HG02571 (cell line): ENCODE measurements around the gene AP1S2.
A peak's percentile ranks its signal among the peaks of the same experiment; 100 is the strongest.
"Not testable (repeated sequence)": the region's sequence is repeated elsewhere in the genome, so short reads cannot be mapped to it uniquely, and the experiment has no call there.

Experiments
- ATAC-seq: cut with Tn5 transposase; IDR thresholded peaks from one replicate; pipeline ENCODE4 v1.9.1; 2021; ENCODE audit warnings: mild to moderate bottlenecking, moderate library complexity; ENCODE audit not compliant: unreplicated experiment

Gene AP1S2

DNA sequence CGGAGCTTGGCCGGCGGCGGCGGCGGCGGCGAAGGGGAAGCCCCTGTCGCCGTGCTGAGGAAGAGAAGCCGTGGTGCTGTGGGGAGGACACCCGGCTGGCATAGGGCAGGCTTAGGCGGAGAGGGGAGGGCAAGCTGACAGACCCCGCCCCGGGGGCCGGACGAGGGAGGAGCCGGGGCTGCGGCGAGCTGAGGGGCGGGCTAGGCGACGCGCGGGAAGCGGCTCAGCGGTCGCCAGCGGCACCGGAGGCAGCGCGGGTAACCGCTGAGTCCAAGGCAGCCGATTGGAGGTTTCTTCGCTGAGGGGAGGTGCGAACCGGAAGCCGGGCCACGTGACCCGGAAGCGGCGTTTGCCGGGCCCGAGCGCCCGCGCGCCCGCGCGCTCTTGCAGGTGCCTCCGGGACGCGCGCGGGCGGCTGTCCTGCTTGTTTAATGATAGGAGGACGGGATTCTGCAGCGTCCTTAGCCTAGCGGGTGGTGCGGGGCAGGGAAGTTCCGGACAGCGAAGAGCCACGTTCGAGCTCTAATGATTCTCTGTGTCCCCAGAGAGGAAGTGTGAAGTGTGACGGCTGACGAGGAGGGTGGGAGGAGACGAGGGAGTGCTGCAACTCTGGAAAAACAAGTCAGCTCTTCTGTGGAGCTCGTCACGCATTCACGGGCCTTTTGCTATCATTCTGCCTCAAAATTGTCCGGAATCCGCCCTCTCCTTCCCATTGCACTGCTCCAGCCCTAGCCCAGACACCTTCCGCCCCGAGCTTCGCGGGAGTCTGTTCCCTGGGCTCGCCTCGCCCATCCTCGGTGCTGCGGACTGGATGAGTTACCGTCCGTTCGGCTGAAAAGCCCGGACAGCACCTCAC is at the start of gene AP1S2:
TSS of gene AP1S2 (minus strand) at position 102 of the 856 bp plus-strand sequence. CDS start 2,289 bp downstream, outside the sequence.
- peak; percentile 96 for ATAC-seq

DNA sequence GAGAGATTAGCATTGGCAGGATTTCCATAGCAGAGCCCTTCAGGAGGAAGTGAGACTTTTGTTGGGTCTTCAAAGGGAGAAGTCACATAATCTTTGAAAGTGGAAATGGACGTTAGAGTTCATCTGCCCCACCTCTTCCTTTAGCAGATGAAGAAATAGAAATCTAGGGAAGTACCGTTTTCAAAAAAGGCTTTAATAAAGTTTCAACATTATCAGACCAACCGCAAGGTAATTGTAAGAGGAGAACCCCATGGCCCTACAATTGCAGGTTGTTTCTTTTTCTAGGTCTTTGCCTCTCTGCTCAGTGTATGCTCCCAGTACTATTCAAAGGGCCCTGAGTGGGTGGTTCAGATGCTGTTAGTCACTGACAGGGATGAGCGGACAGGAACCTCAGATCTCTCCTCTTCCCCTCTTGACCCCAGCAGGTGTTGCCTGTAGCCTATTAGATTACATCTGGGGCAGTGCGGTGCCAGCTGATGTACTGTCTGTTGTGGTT is 48.6 kb upstream of the AP1S2 start:
- peak; percentile 92 for ATAC-seq

DNA sequence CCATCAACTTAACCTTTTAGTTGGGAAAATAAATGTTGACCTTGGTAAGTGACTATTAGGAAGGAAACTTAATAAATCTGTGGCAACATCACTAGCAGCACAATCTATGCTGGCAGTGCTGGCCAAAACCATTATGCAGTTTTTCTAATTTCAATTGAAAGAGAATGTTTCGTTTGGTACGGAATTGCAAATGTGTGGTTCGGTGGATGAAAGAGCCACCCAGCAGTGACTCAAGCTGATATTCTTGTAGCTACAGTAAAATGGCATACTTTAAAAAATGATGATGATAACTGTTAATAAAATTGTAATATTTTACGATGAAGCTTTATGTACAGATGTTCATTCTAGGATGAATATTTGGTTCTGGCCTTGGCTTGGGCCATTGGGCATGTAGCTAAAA is 40.7 kb upstream of the AP1S2 start:
- ATAC-seq: no peak

DNA sequence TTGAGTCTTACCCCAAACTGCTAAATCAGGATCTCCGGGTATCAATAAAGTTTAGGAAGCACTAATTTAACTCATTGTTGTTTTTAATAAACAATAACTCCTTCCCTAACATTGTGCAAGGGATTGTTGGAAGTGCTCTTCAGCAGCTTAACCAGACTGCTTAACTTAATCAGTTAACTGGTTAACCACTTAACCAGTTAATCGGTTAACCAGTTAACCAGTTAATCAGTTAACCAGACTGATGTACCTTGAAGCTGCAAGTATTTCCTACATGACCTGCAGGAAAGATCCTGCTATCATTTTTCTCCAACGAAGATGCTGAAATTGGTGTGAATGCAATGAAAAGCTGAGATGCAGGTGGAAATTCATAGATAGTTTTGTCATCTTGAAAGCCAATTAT is 40.1 kb upstream of the AP1S2 start:
- no peak for ATAC-seq

DNA sequence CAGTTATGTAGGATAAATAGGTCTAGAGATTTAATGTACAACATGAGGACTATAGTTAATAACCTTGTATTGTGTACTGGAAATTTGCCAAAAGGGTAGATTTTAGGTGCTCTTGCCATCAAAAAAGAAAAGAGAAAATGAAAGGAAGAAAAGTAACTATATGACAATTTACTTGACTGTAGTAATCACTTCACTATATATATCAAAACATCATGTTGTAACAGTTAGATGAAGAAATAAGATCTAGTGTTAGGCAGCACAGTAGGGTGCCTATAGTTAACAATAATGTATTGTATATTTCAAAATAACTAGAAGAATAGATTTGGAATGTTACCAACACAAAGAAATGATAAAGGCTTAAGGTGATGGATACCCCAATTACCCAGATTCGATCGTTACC is 35.9 kb upstream of the AP1S2 start:
- no peak for ATAC-seq

DNA sequence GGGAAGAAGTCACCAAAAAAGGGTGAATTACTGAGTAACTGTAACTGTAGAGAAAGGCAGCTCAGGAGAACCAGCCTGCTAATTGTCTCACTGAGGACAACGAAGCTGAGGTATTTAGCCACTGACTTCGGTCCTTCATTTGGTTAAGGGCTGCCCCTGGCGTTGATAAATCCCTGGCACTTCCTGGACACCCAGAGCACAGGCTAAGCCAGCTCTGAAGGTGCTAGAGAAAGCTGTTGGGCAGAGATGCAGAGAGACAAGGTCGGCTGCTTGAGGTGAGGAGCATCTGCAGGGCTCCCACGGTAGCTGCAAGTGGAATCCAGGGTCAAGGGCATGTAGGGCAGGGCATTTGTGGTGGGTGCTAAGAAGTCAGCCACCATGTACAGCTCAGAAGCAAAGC is 33.4 kb upstream of the AP1S2 start:
- no peak for ATAC-seq

DNA sequence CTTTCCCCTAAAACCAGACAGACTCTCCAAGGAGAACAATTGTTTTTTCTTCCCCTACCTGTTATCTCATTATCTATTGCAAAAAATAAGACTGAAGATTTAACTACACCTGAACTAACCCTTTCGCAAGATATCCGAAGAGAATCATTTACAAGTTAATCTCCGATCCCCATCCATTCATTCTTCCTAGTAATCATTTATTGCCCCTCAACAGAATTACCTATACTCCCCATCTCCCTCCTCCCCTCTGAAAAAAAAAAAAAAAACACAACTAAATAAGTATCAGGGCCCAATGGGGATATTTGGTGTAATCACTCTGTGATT is 28.9 kb upstream of the AP1S2 start:
- no peak for ATAC-seq

DNA sequence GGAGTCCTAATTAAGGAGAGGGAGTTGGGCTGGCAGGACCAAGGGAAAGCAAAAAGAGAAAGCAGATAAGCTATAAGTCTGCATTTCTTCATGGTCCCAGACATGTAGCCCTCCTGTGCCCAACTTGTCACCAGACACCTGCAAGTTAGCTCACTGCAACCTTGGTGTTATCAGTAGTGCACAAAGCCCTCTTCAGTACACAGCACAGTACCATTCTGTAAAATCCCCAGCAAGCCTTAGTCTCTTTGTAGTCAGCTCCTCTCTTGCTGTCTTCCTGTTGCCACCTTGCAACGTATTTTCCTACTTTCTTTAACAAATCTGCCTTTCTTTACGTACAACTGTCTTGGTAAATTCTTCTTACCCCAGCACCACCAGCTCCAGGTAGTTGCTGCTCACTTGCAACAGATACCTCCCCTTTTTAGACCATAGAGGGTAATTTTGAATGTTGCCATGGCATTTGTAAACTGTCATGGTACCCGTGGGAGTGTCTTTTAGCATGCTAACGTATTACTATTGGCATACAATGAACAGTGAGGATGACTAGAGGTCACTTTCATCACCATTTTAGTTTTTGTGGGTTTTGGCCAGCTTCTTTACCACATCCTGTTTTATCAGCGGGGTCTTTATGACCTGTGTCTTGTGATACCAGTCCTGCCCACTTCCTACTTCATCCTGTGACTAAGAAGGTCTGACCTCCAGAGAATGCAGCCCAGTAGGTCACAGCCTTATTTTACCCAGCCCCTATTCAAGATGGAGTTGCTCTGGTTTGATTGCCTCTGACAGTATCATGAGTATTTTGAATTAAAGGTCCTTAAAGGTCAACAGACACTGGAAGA is 28.3 kb upstream of the AP1S2 start:
- peak; percentile 71 for ATAC-seq

DNA sequence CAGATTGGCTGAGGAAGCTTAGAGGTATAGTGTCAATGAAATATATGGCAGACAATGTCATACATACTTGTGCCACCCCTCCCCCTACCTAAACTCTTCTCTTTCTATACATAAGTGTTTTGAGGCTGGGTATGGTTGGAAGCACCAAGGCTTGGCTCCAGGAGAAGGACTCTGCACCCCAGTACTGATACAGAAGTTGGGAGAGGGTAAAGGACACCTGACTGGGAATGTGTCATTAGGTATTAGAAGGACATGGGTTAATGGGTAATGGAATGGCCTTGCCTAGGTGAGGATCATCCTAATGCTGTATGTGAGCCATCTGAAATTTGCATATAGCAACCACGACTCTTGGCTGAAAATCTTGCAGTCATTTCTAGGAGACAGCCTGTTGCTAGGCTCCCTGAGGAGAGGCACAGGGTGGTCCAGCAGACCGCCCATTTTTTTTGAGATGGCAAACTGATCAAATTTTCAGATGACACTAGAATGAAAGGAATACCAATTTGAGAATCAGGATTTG is 26.8 kb upstream of the AP1S2 start:
- no peak for ATAC-seq

DNA sequence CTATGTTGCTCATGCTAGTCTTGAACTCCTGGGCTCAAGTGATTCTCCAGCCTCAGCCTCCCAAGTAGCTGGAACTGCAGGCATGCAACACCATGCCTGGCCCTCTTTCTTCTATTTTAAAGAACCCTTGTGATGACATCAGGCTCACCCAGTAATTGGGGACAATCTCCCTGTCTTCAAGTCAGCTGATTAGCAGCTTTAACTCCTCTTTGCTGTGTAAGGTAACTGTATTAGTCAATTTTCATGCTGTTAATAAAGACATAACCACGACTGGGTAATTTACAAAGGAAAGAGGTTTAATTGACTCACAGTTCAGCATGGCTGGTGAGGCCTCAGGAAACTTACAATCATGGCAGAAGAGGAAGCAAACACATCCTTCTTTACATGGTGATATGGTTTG is 23.3 kb upstream of the AP1S2 start:
- ATAC-seq: not testable (repeated sequence)

DNA sequence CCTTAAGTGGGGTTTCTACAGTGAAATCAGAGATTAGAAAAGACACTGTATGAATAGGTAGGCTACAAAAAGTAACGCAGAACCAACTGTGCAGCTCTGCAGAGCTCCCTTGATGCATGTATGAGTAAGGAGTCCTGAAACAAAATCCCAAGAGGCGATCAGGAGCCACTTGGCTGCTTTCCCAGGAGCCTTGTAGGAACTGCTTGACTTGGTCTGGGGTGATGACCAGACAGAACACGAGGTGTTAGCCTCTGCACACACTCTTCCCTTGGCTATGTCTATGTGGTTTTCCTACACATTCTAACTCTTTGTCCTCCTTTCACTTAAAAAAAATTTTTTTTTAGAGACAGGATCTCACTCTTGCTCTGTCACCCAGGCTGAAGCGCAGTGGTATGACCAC is 22.8 kb upstream of the AP1S2 start:
- ATAC-seq: no peak

DNA sequence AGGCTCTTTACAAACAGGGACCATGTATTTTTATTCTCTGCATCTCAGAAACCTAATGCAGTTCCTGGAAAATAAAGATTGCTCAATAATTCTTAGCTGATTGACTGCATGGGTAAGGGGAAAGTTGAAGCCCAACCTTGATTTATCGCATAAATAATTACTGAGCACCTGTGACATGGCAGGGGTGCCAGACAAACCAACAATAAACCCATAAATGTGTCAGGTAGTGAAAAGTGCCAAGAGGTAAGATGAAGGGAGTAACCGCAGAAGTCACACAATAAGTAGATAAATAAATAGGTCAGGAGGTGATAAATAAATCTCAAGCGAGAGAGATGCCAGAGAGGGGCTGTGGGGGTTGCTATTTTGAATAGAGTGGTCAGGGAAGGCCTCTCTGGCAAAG is 20.1 kb upstream of the AP1S2 start:
- no peak for ATAC-seq

DNA sequence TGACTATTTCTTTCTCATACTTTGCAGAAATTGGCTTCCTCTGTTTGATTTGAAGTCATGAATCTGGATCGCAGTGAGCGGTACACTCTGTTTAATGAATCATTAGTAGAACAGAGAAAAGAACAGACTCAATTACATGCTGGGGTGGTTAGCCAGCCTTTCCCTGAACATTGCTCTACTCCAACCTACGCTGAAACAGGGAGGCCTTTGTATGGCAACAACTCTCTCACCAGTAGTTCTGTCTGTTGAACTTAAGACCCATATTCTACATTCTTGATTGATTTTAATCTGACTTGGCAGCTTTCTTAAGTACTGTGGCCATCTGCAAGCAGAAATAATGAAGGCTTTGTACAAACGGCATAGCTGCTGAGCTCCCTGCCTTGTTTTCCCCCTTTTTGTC is 19.0 kb upstream of the AP1S2 start:
- no peak for ATAC-seq

DNA sequence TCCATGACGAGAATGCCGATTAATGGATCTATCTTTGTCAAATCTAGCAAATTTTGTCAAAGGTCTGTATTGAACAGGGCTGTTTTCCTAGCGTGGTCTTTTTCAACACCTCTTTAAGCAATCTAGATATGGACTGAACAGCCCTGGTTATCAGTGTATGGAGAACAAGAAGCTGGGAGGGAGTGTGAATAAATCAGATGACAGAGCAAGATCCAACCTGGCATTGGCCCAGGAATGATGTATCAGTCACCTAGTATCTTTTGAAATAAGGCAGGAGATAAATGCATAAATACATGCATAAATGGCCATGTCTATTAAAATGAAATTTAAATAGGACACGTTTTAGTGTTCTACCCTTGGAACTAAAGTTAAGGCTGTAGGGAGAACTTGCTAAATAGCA is 15.7 kb upstream of the AP1S2 start:
- no peak for ATAC-seq

DNA sequence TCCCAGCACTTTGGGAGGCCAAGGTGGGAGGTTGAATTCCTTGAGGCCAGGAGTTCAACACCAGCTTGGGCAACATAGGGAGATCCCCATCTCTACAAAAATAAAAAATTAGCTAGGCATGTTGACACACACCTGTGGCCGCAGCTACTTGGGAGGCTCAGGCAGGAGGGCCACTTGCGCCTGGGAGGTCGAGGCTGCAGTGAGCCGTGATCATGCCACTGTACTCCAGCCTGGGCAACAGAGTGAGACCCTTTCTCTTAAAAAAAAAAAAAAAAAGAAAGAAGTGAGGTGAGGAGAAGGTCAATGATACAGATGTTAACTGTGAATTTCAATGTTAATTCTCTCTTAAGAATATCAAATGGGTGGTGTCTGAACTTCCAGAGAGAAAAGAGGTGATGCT is 15.1 kb upstream of the AP1S2 start:
- no peak for ATAC-seq

DNA sequence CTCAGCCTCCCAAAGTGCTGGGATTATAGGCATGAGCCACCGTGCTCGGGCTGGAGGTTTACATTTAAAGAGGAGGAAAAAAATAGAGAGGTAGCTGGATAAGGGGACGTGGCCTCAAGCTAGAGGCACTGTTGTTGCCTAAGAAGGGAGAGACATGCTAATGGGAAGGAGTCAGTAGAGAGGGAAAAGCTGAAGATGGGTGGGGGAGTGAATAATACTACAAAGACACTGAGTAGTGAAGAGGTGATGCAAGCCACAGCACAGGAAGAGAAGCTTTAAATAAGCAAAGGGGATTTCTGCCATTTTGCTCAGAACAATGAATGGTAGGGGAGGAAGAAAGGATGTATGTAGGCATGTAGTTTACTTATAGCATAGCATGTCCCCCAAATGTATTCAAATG is 11.5 kb upstream of the AP1S2 start:
- no peak for ATAC-seq

DNA sequence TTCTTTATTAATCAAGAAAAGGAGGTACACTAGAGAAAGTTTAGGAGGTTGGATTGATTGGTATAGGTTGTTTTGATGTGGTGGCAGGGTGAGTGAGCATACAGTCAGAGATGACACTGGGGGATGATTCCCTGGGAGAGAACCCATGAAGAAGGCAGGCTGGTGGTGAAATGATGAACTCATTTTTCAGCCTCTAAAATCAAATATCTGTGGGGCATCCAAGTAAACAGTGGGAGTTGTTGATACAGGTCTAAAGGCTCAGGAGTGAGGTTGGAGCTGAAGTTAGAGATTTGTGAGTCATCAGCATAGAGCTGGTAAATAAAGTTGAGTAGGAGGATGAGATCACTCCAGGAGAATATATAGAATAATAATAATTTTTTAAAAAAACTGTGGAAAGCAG is 10.0 kb upstream of the AP1S2 start:
- no peak for ATAC-seq

DNA sequence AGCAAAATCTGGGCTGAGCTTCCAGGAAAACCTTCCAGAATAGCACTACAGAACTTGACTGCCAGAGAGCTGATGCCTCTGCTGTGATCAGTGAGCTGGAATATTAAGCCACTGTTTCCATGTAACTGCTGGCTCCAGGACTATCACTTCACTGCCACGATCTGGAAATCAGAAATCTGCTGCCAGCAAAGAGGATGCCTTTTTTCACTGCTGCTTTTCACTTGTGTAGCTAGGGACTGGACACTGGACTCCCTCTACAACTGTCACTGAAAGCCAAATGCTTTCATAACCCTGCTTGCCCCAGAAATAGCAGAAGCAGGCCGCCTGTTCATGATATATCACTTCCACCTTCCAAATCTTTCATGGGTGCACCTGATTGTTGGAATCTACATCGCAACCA is 9.4 kb upstream of the AP1S2 start:
- no peak for ATAC-seq

DNA sequence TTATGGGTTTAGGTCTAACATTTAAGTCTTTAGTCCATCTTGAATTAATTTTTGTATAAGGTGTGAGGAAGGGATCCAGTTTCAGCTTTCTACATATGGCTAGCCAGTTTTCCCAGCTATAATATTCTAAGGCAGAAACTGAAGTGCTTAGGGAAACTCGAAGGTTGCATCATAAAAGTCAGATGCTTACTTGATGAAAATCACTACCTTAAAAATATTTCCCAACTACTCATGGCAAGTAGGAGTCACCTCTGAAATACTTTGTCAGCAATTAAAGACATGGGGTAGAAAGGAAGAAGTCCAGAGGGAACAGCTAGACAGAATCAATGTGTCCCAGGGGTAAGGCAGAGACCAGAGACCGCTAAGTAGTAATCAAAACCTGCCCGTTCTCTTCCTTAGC is 6.3 kb upstream of the AP1S2 start:
- no peak for ATAC-seq

DNA sequence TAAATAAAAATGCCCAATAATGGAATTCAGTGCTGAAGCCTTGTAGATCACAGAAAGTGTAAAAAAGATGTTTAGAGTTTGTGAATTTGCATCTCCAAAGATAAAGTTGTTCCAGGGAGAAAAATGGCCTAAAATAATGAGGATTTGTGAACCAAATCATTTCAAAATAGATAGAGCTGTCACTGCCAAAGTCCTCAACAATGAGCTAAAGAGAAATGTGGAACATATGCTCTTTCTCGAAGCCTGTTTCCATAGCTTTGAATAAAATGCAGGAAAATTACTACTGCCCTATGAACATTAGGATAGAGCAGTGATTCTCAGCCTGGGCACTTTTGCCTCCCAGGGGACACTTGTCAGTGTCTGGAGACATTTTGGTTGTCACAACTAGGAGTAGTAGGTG is 3.4 kb upstream of the AP1S2 start:
- ATAC-seq: no peak

DNA sequence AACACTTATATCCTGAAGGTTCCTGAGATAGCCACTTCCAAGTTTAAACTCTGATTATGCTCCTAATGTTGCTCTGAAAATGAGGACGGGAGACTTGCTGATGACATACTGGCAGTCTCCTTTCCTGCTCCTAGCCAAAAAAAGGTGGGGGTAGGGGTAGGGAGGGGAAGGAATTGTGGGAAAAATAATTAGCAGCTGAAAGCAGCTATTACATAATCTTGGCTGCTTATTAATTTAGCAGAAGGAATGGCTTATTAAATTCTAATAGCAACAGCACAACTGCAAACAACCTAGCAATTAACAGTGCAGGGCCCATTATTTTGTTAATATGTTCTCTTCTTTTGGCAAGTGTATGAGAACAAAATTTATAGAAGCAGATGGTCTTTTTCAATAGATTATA is 2.0 kb upstream of the AP1S2 start:
- ATAC-seq: no peak

DNA sequence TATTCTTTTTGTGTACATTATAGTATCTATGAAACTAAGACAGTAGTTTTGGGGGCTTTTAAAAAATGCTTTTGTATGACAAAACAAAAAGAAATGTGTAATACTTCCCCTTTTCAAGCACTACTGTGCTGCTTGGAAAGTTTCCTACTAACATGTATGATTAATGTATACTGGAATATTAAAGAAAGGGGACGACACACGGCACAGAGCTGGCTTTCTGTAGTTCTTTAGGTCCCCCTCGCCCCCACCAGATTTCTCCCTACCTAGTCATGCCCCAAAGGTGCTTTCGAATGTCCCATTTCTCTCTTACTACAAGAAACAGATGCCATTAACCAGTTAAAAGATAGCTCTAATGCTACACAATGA is 1.6 kb upstream of the AP1S2 start:
- ATAC-seq: no peak
